ENCODE data around the gene PPM1F.

PPM1F gene

DNA sequence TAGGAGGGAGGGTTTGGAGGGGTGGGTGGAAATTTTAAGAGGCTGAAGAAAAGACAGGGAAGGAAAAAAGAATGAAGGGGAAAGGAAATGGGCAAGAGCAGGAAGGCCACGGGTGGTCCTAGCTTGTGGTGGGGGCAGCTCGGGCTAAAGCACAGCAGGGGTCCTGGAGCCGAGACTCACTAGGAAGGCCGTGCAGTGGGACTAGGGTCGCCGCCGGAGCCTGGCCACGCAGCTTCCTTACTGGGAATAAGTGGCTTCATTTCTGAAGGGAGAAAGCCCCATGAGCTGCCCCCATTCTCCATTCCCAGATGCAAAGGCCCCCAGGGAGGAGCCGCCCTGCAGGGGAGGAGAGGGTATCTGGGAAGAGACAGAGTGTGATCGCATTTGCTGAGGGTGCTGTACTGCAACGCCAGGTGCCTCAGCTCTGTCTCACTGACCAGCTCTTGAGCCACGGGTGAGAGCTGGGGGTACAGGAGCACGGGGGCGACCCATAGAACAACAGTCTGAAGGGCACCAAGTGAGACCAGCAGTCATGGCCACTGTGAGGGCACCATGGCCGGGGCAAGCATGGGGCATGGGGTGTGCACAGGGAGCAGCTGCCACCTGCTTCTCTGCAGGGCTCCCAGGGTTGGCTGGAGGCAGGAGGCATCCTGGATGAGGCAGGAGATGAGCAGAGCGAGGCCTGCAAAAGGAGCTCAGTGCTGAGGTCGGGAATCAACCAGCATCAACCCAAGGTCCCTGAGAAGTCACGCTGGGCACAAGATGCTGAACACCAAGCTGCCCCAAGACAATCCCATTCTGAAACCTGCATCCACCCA is 18.4 kb upstream of the PPM1F start:
- Histone ChIP-seq H3K27me3 (no peaks in the 10 kb centered on the region), H3K4me2 (no peak overlapping the region), H3K27ac (no peak overlapping the region), H3K36me3 (peaks cover 95 to 100% (median 99%) of the 10 kb centered on the region in 11 experiments), H3K9me3 (replicated peaks in 1 of 11) (no peaks in the 10 kb centered on the region), H3K4me3 (no peak overlapping the region), H3K9ac (no peak overlapping the region), H3K4me1 (peaks cover 0 to 11% (median 9%) of the 10 kb centered on the region in 10 experiments; a peak in 16 of 20 replicates), H4K20me1 (peaks cover 3 to 63% (median 36%) of the 10 kb centered on the region in 11 experiments; a peak in 19 of 22 replicates)
- no peak for TF ChIP-seq Cebpa-rat (IDR thresholded peaks at IDR 0.05)

DNA sequence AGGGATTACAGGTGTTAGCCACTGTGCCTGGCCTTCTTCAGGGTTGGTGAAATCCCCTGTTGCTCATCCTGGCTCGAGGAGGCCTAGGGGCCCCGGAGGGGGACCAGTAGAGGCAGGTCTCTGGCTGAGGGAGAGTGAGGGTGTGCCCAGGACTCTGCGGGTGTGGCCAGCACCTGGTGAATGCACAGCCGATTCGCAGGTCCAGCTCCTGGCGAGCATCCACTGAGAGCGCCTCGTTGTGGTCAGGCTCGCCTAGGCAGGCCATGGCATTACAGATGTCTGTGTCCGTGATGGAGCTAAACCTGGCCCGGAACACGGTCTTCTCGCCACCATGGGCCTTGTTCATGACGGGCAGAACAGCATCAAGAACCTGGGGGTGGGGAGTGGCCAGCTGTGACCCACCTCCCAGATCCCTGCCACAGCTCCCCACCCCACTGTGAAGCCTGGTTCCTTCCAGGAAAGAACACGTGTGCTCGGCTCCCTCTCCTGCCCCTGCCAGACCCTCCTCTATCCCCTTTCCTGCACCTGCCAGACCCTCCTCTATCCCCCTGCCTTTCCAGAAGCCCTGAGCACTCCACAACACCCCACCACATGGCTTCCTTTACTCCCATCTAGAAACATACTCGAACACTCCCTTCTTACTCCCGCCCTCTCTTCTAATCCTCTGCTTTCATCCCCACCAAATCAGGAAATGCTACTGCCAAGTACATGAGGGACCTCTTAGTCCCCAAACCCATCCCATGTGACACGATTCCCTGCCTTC is 17.6 kb upstream of the PPM1F start:
- H3K4me2 ChIP-seq = no peak overlapping the region

DNA sequence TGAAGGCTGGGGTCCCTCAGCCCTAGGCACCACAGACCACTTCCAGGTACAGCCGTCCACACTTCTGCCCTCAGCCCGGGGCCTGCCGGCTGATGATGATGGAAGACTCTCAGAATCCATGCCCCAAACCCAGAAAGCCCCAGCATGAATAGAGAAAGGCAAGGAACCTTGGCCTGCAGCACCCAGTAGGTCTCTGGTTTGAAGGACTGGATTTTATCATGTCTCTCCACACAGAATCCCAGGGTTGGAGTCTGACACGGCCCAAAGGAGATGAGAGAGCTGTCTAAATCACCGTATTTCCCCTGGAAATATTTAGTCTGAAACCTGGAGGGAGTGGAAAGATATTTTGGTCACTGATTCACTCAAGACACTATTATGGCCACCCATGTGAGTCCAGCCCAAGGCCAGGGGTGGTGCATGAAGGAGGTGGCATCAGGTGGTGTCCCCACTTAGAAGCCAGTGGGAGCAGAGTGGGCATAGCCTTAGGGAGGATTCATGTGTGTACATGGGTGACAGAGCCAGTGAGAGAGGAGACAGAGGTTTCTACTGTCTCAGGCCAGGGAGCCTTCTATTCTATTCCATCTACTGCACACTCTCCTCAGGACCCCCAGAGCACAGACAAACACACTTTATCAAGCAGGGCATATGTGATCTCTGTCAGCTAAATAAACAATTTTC is 15.9 kb upstream of the PPM1F start:
- peaks cover 96 to 100% (median 100%) of the 10 kb centered on the region in 11 experiments for H3K36me3 ChIP-seq
- no peak overlapping the region for H3K9ac ChIP-seq
- H3K27me3 ChIP-seq = no peaks in the 10 kb centered on the region
- H3K9me3 ChIP-seq (replicated peaks in 1 of 11) = no peaks in the 10 kb centered on the region
- no peak overlapping the region for H3K4me3 ChIP-seq
- no peak overlapping the region for H3K4me2 ChIP-seq
- peaks cover 0 to 11% (median 9%) of the 10 kb centered on the region in 10 experiments; a peak in 16 of 20 replicates for H3K4me1 ChIP-seq
- peaks cover 0 to 39% (median 17%) of the 10 kb centered on the region in 11 experiments; a peak in 14 of 22 replicates for H4K20me1 ChIP-seq
- no peak for TF ChIP-seq Cebpa-rat (IDR thresholded peaks at IDR 0.05)
- H3K27ac ChIP-seq = no peak overlapping the region

More for the DNA sequence above, 17.6 kb upstream of the PPM1F start:
- no peak overlapping the region for H3K9ac ChIP-seq
- peaks cover 0 to 11% (median 9%) of the 10 kb centered on the region in 10 experiments; a peak in 16 of 20 replicates for H3K4me1 ChIP-seq
- no peak overlapping the region for H3K4me3 ChIP-seq
- no peak for TF ChIP-seq Cebpa-rat (IDR thresholded peaks at IDR 0.05)
- H3K27me3 ChIP-seq = no peaks in the 10 kb centered on the region
- no peaks in the 10 kb centered on the region for H3K9me3 ChIP-seq (replicated peaks in 1 of 11)
- no peak overlapping the region for H3K27ac ChIP-seq
- peaks cover 96 to 100% (median 100%) of the 10 kb centered on the region in 11 experiments for H3K36me3 ChIP-seq
- peaks cover 0 to 55% (median 31%) of the 10 kb centered on the region in 11 experiments; a peak in 17 of 22 replicates for H4K20me1 ChIP-seq

DNA sequence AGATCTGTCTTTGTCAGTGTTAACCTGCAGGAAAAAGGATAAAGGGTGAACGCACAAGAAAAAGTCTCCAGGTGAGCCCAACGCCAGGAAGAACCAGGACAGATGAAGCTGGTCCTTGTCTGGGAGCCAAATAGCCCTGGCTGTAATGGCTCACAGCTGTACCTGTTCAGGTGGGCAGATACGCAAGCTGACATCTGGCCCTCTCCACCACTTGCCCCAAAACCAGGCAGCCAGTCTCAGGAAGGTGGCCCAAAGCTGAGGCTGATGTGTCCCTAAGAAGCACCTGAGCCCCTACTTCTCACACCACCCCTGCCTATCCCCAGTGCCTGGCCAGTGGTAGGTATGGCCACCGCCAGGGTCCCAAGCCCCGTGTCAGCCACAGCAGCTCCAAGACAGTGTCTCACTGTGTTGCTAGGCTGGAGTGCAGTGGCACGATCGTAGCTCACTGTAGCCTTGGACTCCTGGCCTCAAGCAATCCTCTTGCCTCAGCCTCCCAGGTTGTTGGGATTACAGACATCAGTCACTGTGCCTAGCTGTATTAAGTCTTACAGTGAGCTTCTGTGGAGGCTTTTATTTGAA is 15.1 kb upstream of the PPM1F start:
- H3K36me3 ChIP-seq = peaks cover 96 to 100% (median 100%) of the 10 kb centered on the region in 11 experiments
- H3K27ac ChIP-seq = no peak overlapping the region
- H3K4me2 ChIP-seq = no peak overlapping the region
- H3K27me3 ChIP-seq = no peaks in the 10 kb centered on the region
- H3K9me3 ChIP-seq (replicated peaks in 1 of 11) = no peaks in the 10 kb centered on the region
- peaks cover 0 to 7% (median 6%) of the 10 kb centered on the region in 10 experiments; a peak in 16 of 20 replicates for H3K4me1 ChIP-seq
- no peak overlapping the region for H3K4me3 ChIP-seq
- H3K9ac ChIP-seq = no peak overlapping the region
- peaks cover 0 to 37% (median 9%) of the 10 kb centered on the region in 11 experiments; a peak in 13 of 22 replicates for H4K20me1 ChIP-seq
- TF ChIP-seq Cebpa-rat (IDR thresholded peaks at IDR 0.05) = no peak

DNA sequence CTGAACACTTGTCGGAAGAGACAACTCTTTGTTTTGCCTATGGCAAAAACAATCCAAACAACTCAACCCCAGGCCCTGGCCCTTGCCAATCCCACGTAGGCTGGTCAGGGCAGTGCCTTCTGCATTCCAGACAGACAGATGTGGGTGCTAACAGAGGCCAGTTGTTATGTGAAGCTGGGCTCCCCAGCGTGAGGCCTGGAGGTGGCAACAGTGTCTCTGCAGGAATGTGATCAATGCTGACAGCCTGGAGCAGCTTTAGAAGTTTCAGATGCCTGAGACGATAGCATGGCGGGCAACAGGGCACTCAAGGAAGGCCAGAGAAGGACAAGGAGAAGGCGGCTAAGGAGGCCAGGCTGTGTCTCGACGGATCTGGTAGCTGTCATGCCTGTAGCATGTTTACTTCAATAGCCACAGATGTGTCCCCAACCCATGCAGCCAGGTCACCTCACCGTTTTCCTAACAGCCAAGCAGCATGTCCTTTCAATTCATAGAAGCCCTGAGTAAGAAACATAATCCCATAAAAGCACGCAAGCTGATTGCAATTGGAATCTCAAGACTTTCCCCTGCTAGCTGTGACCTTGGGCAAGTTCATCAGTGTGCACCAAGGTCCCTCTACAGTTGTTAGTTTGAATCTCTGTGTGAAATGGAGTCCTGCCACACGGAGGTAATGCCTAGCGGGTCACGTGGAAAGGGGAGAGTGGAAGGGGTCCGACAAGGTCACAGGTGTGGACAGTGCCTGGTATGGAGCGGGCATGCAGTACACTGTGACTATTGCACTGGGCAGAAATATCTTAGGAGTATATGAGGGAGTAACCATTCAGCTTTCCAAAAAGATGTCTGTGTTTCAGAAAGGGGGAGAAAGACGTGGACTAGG is 14.2 kb upstream of the PPM1F start:
- Histone ChIP-seq H3K27me3 (no peaks in the 10 kb centered on the region), H4K20me1 (peaks cover 0 to 41% (median 3%) of the 10 kb centered on the region in 11 experiments; a peak in 7 of 22 replicates), H3K36me3 (peaks cover 96 to 100% (median 100%) of the 10 kb centered on the region in 11 experiments), H3K9me3 (replicated peaks in 1 of 11) (no peaks in the 10 kb centered on the region), H3K4me3 (no peak overlapping the region), H3K9ac (no peak overlapping the region), H3K4me2 (no peak overlapping the region), H3K4me1 (no peaks in the 10 kb centered on the region), H3K27ac (no peak overlapping the region)
- no peak for TF ChIP-seq Cebpa-rat (IDR thresholded peaks at IDR 0.05)

DNA sequence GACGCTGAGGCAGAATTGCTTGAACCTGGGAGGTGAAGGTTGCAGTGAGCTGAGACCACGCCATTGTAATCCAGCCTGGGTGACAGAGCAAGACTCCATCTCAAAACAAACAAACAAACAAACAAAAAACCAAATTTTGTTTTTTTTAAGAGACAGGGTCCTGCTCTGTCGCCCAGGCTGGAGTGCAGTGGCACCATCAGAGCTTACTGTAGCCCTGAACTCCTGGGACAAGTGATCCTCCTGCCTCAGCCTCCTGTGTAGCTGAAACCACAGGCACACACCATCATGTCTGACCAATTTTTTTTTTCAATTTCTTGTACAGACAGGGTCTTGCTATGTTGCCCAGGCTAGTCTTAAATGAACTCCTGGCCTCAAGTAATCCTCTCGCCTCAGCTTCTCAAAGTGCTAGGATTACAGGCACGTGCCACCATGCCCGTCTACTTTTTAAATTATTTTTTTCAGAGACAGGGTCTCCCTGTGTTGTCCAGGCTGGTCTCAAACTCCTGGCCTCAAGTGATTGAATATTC is 13.2 kb upstream of the PPM1F start:
- Histone ChIP-seq H3K27ac (no peak overlapping the region), H3K9ac (no peak overlapping the region), H3K4me1 (no peaks in the 10 kb centered on the region; a peak in 2 of 20 replicates), H4K20me1 (peaks cover 0 to 43% (median 4%) of the 10 kb centered on the region in 11 experiments; a peak in 8 of 22 replicates), H3K36me3 (peaks cover 96 to 100% (median 100%) of the 10 kb centered on the region in 11 experiments), H3K27me3 (no peaks in the 10 kb centered on the region), H3K4me3 (no peak overlapping the region), H3K4me2 (no peak overlapping the region), H3K9me3 (replicated peaks in 1 of 11) (no peaks in the 10 kb centered on the region)
- TF ChIP-seq Cebpa-rat (IDR thresholded peaks at IDR 0.05) = no peak

DNA sequence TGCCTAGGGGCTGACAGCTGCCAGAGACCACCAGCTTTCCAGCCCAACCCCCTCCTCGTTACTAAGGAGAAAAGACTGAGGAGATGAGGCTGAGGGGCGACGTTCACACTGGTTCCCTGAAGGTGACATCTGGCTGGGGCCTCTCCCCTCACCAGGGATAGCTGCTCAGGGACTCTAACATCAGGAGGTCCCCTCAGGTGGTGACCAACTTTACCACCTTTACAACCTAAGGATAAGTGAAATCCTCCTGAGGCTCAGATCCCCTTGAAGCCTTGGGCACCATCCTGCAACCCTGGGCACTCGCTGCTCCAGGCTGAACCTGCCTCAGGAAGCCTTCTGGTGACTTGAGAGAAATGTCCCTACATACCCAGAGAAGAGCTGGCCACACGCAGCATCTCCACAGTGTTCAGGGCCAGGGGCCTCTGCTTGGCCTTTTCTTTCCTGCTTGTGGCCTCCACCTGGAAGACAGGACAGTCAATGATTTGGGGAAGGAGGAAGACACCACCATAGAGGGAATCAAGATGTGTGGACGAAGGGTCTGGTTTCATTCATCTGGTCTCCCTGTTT is 12.4 kb upstream of the PPM1F start:
- Histone ChIP-seq H3K27ac (no peak overlapping the region), H3K9ac (no peak overlapping the region), H3K4me2 (no peak overlapping the region), H3K9me3 (replicated peaks in 1 of 11) (no peaks in the 10 kb centered on the region), H3K27me3 (no peaks in the 10 kb centered on the region), H3K4me3 (no peak overlapping the region), H3K4me1 (no peaks in the 10 kb centered on the region; a peak in 3 of 20 replicates), H3K36me3 (peaks cover 96 to 100% (median 100%) of the 10 kb centered on the region in 11 experiments), H4K20me1 (peaks cover 0 to 52% (median 5%) of the 10 kb centered on the region in 11 experiments; a peak in 9 of 22 replicates)
- no peak for TF ChIP-seq Cebpa-rat (IDR thresholded peaks at IDR 0.05)
